ENCODE measurements around the gene CHN1. TPM values are rescaled to one million over a fixed set of nuclear protein-coding genes. Genes with fewer than 3 reads are reported as not detected.

Gene CHN1
- total RNA-seq, 1 experiment from 2014 or later: 0.41 TPM

GRCh38 chr2:174863183-174863582 is 142.0 kb downstream of the CHN1 start:
- H3K27ac Mint-ChIP-seq (ENCODE audit: unreplicated experiment): no peak overlapping the region

GRCh38 chr2:174859563-174860169 is 145.5 kb downstream of the CHN1 start:
- no peak overlapping the region for H3K27ac Mint-ChIP-seq (ENCODE audit: unreplicated experiment)
- no peaks in the 10 kb centered on the region for H3K9me3 ChIP-seq
- no peak for DNase-seq
- no peaks in the 10 kb centered on the region for H3K36me3 ChIP-seq (ENCODE audit: control insufficient read depth, insufficient read depth, low read length)
- H3K9me3 Mint-ChIP-seq (ENCODE audit: unreplicated experiment): no peaks in the 10 kb centered on the region
- ChIA-PET CTCF (no interaction called here), POLR2A (no interaction called here)
- no peaks in the 10 kb centered on the region for H3K27me3 ChIP-seq (replicated peaks; ENCODE audit: control insufficient read depth, insufficient read depth, low read length)
- H3K4me1 ChIP-seq: no peaks in the 10 kb centered on the region
- H3K4me3 Mint-ChIP-seq (ENCODE audit: unreplicated experiment): no peak overlapping the region
- TF ChIP-seq CTCF (IDR thresholded peaks at IDR 0.05; ENCODE audit: insufficient read depth in 1 of 2, low read depth in 1 of 2, low read length in 1 of 2, severe bottlenecking in 1 of 2, unreplicated experiment in 1 of 2): no peak
- intact Hi-C loops (cut with micrococcal nuclease; ENCODE audit: unreplicated experiment): no loop called here
- no TSS peak for BruUV-seq (replicated peaks)
- peaks cover 3% of the 10 kb centered on the region for H3K27me3 Mint-ChIP-seq (ENCODE audit: insufficient read depth, unreplicated experiment)
- no peak overlapping the region for H3K4me3 ChIP-seq (ENCODE audit: low read depth, low read length)
- H3K4me1 Mint-ChIP-seq (ENCODE audit: low read depth, unreplicated experiment): no peaks in the 10 kb centered on the region
- no peaks in the 10 kb centered on the region for H3K36me3 Mint-ChIP-seq (ENCODE audit: insufficient read depth, unreplicated experiment)

More at GRCh38 chr2:174863183-174863582, 142.0 kb downstream of the CHN1 start:
- no peak for DNase-seq
- Histone ChIP-seq H3K4me1 (no peaks in the 10 kb centered on the region), H3K36me3 (ENCODE audit: control insufficient read depth, insufficient read depth, low read length) (no peaks in the 10 kb centered on the region), H3K27me3 (replicated peaks; ENCODE audit: control insufficient read depth, insufficient read depth, low read length) (no peaks in the 10 kb centered on the region), H3K9me3 (no peaks in the 10 kb centered on the region), H3K4me3 (ENCODE audit: low read depth, low read length) (no peak overlapping the region)
- H3K4me1 Mint-ChIP-seq (ENCODE audit: low read depth, unreplicated experiment): no peaks in the 10 kb centered on the region
- no TSS peak for BruUV-seq (replicated peaks)
- CTCF ChIA-PET: no interaction called here
- intact Hi-C loops (cut with micrococcal nuclease; ENCODE audit: unreplicated experiment): no loop called here
- H3K36me3 Mint-ChIP-seq (ENCODE audit: insufficient read depth, unreplicated experiment): no peaks in the 10 kb centered on the region
- H3K4me3 Mint-ChIP-seq (ENCODE audit: unreplicated experiment): no peak overlapping the region
- TF ChIP-seq CTCF (IDR thresholded peaks at IDR 0.05; ENCODE audit: insufficient read depth in 1 of 2, low read depth in 1 of 2, low read length in 1 of 2, severe bottlenecking in 1 of 2, unreplicated experiment in 1 of 2): no peak
- POLR2A ChIA-PET: no interaction called here
- no peaks in the 10 kb centered on the region for H3K9me3 Mint-ChIP-seq (ENCODE audit: unreplicated experiment)
- peaks cover 3% of the 10 kb centered on the region for H3K27me3 Mint-ChIP-seq (ENCODE audit: insufficient read depth, unreplicated experiment)

- no peaks in the 10 kb centered on the region for H3K9me3 ChIP-seq
- H3K27ac Mint-ChIP-seq (ENCODE audit: unreplicated experiment): no peak overlapping the region
- intact Hi-C loops (cut with micrococcal nuclease; ENCODE audit: unreplicated experiment): no loop called here
- no peaks in the 10 kb centered on the region for H3K9me3 Mint-ChIP-seq (ENCODE audit: unreplicated experiment)
- no peaks in the 10 kb centered on the region for H3K36me3 ChIP-seq (ENCODE audit: control insufficient read depth, insufficient read depth, low read length)
- H3K27me3 Mint-ChIP-seq (ENCODE audit: insufficient read depth, unreplicated experiment): peaks cover 3% of the 10 kb centered on the region
- CTCF ChIA-PET: no interaction called here
- H3K4me1 Mint-ChIP-seq (ENCODE audit: low read depth, unreplicated experiment): no peaks in the 10 kb centered on the region
- no peak overlapping the region for H3K4me3 ChIP-seq (ENCODE audit: low read depth, low read length)
- POLR2A ChIA-PET: no interaction called here
- no peak for DNase-seq
- no peak for TF ChIP-seq CTCF (IDR thresholded peaks at IDR 0.05; ENCODE audit: insufficient read depth in 1 of 2, low read depth in 1 of 2, low read length in 1 of 2, severe bottlenecking in 1 of 2, unreplicated experiment in 1 of 2)
- no peaks in the 10 kb centered on the region for H3K4me1 ChIP-seq
- BruUV-seq (replicated peaks): no TSS peak
- no peak overlapping the region for H3K4me3 Mint-ChIP-seq (ENCODE audit: unreplicated experiment)
- no peaks in the 10 kb centered on the region for H3K27me3 ChIP-seq (replicated peaks; ENCODE audit: control insufficient read depth, insufficient read depth, low read length)
- H3K36me3 Mint-ChIP-seq (ENCODE audit: insufficient read depth, unreplicated experiment): no peaks in the 10 kb centered on the region
Measured at GRCh38 chr2:174858745-174859144, 146.4 kb downstream of the CHN1 start.
